Gastrocnemius medialis (tissue), 4 donors: ENCODE data around the gene NELL2. TPM values are rescaled to one million over a fixed set of nuclear protein-coding genes. Genes with fewer than 3 reads are reported as not detected.

Experiments
- ATAC-seq, 2 donors: fragments of 150-250 bp; one replicate each; pipeline ENCODE4 v1.9.1; 2016
- DNase-seq, 2 donors: peaks; one replicate each; pipeline ENCODE4 v3.0.0-alpha.2; 2019
- H3K27ac ChIP-seq, 4 donors: fragments of 200-600 bp; sonication (generic); 1 replicate in 1 of 4; 2 replicates in 3 of 4; pipeline ENCODE4 v1.5.1; 2016 to 2018; ENCODE audit warnings: mild to moderate bottlenecking in 2 of 4, moderate library complexity in 1 of 4
- H3K27me3 ChIP-seq, 3 donors: fragments of 200-600 bp; sonication (generic) in 2 of 3; 1 replicate in 1 of 3; 2 replicates in 2 of 3; pipeline versions ENCODE4 v1.5.1 to v1.6.0; 2016 to 2019; ENCODE audit warnings: mild to moderate bottlenecking in 1 of 3, moderate library complexity in 1 of 3
- H3K36me3 ChIP-seq, 2 donors: fragments of 200-600 bp; sonication (generic) in 1 of 2; one replicate each; pipeline ENCODE4 v1.5.1; 2017 to 2018
- H3K4me1 ChIP-seq, 2 donors: fragments of 200-600 bp; sonication (generic) in 1 of 2; one replicate each; pipeline ENCODE4 v1.5.1; 2016 to 2017; ENCODE audit warnings: mild to moderate bottlenecking in 2 of 2
- H3K4me3 ChIP-seq, 4 donors: fragments of 200-600 bp; sonication (generic) in 3 of 4; 1 replicate in 1 of 4; 2 replicates in 3 of 4; pipeline ENCODE4 v1.5.1; 2016 to 2019; ENCODE audit warnings: mild to moderate bottlenecking in 2 of 4
- H3K9me3 ChIP-seq, 3 donors: fragments of 200-600 bp; sonication (generic) in 2 of 3; 1 replicate in 1 of 3; 2 replicates in 2 of 3; pipeline ENCODE4 v1.5.1; 2016 to 2019
- POLR2A ChIP-seq, 2 donors: fragments of 450-650 bp; IDR thresholded peaks; one replicate each; pipeline ENCODE4 v1.6.1; 2017; ENCODE audit warnings: antibody characterized with exemption in 2 of 2, mild to moderate bottlenecking in 2 of 2, moderate library complexity in 2 of 2
- in situ Hi-C, 4 donors: fragments of 200-750 bp; cut with MboI; loops; one replicate each; pipeline versions ENCODE4 v1.15.0 to v1.8.0; 2017; ENCODE audit warnings: low sequenced_read_pairs in 4 of 4
- intact Hi-C: fragments of 100-400 bp; cut with DNase I; formaldehyde crosslinking; loops from one replicate; pipeline ENCODE4 v1.15.1; 2023; ENCODE audit warnings: low total_unique reads
- total RNA-seq, 4 donors: library from RNA; depleted of rRNA; stranded (reverse); fragments of >200 nt; gene quantifications; one replicate each; pipeline versions ENCODE4 v1.1.0 to v1.2.3, GENCODE V29; 2016
- TF ChIP-seq, protein P1 (sequence below), 5 experiments: fragments of 450-650 bp in 3 of 5; fragments of 200-600 bp in 2 of 5; sonication (generic) in 2 of 5; IDR thresholded peaks in 4 of 5; conservative IDR thresholded peaks in 1 of 5; 1 replicate in 4 of 5; 2 replicates in 1 of 5; pipeline ENCODE4 v1.5.1; 2016 to 2019; ENCODE audit warnings: antibody characterized with exemption in 5 of 5, mild to moderate bottlenecking in 3 of 5, moderate library complexity in 3 of 5

Gene NELL2
- total RNA-seq, 4 donors from 2014 or later, result 0.58 to 0.82 TPM; not detected in 2

DNA sequence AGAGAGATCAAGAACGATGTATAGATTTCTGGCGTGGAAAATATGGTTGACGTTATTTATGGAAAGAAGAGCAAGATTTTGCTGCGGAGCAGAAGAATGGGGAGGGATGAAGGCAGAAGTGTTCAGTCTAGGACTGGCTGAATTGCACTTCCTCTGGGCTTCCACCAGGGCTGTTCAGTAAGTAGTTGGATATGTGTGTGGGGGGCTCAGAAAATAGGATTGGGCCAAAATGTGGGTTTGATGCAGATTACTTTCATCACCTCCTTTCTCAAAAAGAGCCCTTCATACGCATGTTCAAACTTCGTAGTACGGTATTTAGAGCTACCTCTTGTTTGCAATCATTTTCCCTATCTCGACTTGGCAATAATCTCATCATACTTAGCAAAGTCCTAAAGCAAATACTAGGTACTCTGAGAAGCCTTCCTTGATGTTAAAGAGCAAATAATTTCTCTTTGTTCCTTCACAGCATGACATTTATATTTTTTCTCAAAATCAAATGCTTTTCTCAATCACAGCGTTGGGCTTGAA lies 349.4 kb downstream of the NELL2 start:
- in situ Hi-C loops, result no loop called here
- Histone ChIP-seq H3K4me3 (no peak overlapping the region), H3K9me3 (no peaks in the 10 kb centered on the region), H3K27me3 (no peaks in the 10 kb centered on the region), H3K36me3 (no peaks in the 10 kb centered on the region), H3K4me1 (no peaks in the 10 kb centered on the region), H3K27ac (no peak overlapping the region)
- intact Hi-C loops, result no loop called here
- no peak for ATAC-seq
- TF ChIP-seq, protein P1, sequence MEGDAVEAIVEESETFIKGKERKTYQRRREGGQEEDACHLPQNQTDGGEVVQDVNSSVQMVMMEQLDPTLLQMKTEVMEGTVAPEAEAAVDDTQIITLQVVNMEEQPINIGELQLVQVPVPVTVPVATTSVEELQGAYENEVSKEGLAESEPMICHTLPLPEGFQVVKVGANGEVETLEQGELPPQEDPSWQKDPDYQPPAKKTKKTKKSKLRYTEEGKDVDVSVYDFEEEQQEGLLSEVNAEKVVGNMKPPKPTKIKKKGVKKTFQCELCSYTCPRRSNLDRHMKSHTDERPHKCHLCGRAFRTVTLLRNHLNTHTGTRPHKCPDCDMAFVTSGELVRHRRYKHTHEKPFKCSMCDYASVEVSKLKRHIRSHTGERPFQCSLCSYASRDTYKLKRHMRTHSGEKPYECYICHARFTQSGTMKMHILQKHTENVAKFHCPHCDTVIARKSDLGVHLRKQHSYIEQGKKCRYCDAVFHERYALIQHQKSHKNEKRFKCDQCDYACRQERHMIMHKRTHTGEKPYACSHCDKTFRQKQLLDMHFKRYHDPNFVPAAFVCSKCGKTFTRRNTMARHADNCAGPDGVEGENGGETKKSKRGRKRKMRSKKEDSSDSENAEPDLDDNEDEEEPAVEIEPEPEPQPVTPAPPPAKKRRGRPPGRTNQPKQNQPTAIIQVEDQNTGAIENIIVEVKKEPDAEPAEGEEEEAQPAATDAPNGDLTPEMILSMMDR (IDR thresholded peaks at IDR 0.05 in 4 of 5, conservative IDR thresholded peaks at IDR 0.05 in 1 of 5), result no peak
- TF ChIP-seq POLR2A (IDR thresholded peaks at IDR 0.05), result no peak
- DNase-seq, result no peak

DNA sequence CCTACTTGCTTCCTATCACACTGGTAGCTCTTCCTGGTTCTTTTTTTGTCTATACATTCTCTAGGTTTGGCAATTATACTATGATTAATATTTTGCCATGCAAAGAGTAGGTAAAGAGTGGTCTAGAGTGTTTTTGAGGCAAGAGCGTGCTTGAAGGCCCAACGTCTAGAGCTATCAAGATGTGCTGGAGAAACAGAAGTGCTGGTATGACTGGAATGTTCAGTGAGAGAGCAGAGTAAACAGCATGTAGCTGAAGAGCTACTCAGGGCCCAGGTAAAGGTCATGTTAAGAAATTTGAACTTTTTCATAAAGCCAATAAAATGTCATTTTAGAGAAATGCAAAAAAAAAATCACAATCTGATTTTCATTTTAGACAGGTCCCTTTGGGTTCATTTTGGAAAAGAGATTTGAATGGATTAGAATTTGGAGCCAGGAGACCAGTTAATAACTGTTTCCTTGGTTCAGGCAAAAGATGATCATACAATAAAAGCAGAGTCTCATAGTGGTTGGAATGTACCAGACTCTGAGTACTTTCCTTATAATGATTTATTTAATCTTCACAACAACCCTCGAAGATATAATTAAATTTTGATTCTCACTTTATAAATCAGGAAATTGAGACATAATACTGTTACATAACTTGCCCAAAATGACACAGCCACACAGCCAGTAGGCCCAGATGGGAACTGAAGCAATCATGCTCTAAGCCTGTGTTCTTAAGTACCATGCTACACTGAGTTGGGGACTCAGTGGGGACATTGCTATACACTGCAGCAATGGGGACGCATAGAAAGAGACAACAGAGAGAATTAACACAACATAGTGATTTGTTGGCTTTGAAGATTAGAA lies 350.1 kb downstream of the NELL2 start:
- intact Hi-C loops, result no loop called here
- DNase-seq, result no peak
- in situ Hi-C loops, result no loop called here
- TF ChIP-seq POLR2A (IDR thresholded peaks at IDR 0.05), result no peak
- TF ChIP-seq, protein P1 (IDR thresholded peaks at IDR 0.05 in 4 of 5, conservative IDR thresholded peaks at IDR 0.05 in 1 of 5), result no peak
- no peak overlapping the region for H3K4me3 ChIP-seq
- no peaks in the 10 kb centered on the region for H3K36me3 ChIP-seq
- H3K4me1 ChIP-seq, result no peaks in the 10 kb centered on the region
- no peaks in the 10 kb centered on the region for H3K9me3 ChIP-seq
- H3K27ac ChIP-seq, result no peak overlapping the region
- no peaks in the 10 kb centered on the region for H3K27me3 ChIP-seq
- no peak for ATAC-seq

DNA sequence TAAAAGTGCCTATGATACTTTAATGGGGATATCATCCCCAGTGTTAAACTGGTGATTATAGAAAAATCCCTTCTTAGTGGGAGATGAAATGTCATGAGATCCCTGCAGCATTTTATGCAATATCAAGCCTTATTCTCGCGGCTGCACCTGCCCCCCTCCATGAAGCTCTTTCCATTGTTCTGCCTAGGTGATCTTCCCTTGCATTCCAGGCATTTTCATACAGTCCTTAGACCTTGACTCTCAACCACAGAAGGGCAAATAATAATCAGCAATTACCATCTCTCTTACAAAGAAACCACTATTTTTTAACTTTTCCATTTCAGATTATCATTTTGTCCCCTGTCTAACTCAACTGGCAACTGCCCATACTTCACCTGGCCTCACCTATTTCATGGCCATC lies 352.3 kb downstream of the NELL2 start:
- in situ Hi-C loops (no loop called here), intact Hi-C loops (no loop called here)
- DNase-seq, result no peak
- no peak for TF ChIP-seq POLR2A (IDR thresholded peaks at IDR 0.05)
- TF ChIP-seq, protein P1 (IDR thresholded peaks at IDR 0.05 in 4 of 5, conservative IDR thresholded peaks at IDR 0.05 in 1 of 5), result no peak
- no peaks in the 10 kb centered on the region for H3K36me3 ChIP-seq
- no peak for ATAC-seq
- H3K27me3 ChIP-seq, result no peaks in the 10 kb centered on the region
- no peaks in the 10 kb centered on the region for H3K9me3 ChIP-seq
- H3K27ac ChIP-seq, result no peak overlapping the region
- H3K4me3 ChIP-seq, result no peak overlapping the region
- no peaks in the 10 kb centered on the region for H3K4me1 ChIP-seq

DNA sequence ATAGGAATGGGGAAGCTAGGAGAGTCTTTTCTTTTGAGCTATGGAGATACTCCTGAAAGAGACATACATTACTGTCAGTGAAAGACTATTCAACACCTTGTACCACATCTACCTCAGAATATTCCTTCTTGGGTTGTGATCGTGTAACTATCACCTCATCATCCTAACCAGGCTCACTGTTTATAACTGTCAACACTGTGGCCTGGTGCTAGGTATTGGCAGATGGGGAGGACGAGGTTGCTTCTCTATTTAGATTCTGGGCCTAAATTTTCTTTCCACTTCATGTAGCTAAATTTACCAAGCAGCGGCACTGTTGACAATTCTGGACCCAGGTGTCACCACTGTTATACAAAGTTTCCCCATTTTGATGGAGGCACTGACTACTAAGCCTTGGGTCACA lies 354.4 kb downstream of the NELL2 start:
- DNase-seq (no peak), ATAC-seq (no peak)
- Histone ChIP-seq H3K9me3 (no peaks in the 10 kb centered on the region), H3K27ac (no peak overlapping the region), H3K4me1 (no peaks in the 10 kb centered on the region), H3K27me3 (no peaks in the 10 kb centered on the region), H3K36me3 (no peaks in the 10 kb centered on the region), H3K4me3 (no peak overlapping the region)
- in situ Hi-C loops, result no loop called here
- intact Hi-C loops, result no loop called here
- TF ChIP-seq, protein P1 (IDR thresholded peaks at IDR 0.05 in 4 of 5, conservative IDR thresholded peaks at IDR 0.05 in 1 of 5), result no peak
- TF ChIP-seq POLR2A (IDR thresholded peaks at IDR 0.05), result no peak
